Neutrophil (primary cell): Measurements from ENCODE around the gene PADI3.

Experiments used
- H3K27ac ChIP-seq: fragments of 200-600 bp; sonication (generic); 2 replicates; pipeline ENCODE4 v1.5.1; 2016; ENCODE audit warnings: mild to moderate bottlenecking, moderate library complexity
- H3K27me3 ChIP-seq: fragments of 200-600 bp; sonication (generic); 2 replicates; pipeline ENCODE4 v1.6.0; 2016; ENCODE audit warnings: mild to moderate bottlenecking
- H3K36me3 ChIP-seq: fragments of 200-600 bp; sonication (generic); 2 replicates; pipeline ENCODE4 v1.5.1; 2017
- H3K4me1 ChIP-seq, 2 experiments: fragments of 200-600 bp in 1 of 2; sonication (generic) in 1 of 2; 1 replicate in 1 of 2; 2 replicates in 1 of 2; pipeline versions ENCODE4 v1.5.1 to v1.6.1; 2013 to 2016; ENCODE audit warnings: low read depth in 1 of 2, low read length in 1 of 2, mild to moderate bottlenecking in 1 of 2, moderate library complexity in 1 of 2; ENCODE audit not compliant: control insufficient read depth in 1 of 2, insufficient read depth in 1 of 2
- H3K4me3 ChIP-seq, 2 experiments: fragments of 200-600 bp in 1 of 2; sonication (generic) in 1 of 2; 1 replicate in 1 of 2; 2 replicates in 1 of 2; pipeline ENCODE4 v1.5.1; 2013 to 2016; ENCODE audit warnings: low read depth in 1 of 2, low read length in 1 of 2, mild to moderate bottlenecking in 1 of 2, moderate library complexity in 1 of 2
- H3K9me3 ChIP-seq: fragments of 200-600 bp; sonication (generic); 2 replicates; pipeline ENCODE4 v1.5.1; 2016
- TF ChIP-seq, protein P1 (sequence below): fragments of 200-600 bp; sonication (generic); IDR thresholded peaks from 2 replicates; pipeline ENCODE4 v1.5.1; 2016; ENCODE audit warnings: antibody characterized with exemption

PADI3 gene

DNA sequence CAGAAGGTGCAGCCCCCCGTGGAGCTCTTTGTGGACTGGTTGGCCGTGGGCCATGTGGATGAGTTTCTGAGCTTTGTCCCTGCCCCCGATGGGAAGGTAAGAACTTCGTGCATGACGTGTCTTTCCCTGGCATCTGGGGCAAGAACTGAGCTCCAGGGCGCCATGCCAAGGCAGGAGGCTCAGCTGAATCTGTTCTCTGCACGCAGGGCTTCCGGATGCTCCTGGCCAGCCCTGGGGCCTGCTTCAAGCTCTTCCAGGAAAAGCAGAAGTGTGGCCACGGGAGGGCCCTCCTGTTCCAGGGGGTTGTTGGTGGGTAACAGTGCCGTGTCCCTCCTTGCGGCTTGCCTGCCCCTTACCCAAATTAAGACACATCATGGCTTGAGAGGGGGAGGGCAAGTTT is 27.7 kb downstream of the PADI3 start:
- Histone ChIP-seq H3K4me3 (peak overlapping the region in 1 of 2 experiments; percentile 32), H3K27ac (peak overlapping the region; percentile 73), H3K4me1 (peaks cover 68 to 72% of the 10 kb centered on the region in 2 experiments), H3K9me3 (no peaks in the 10 kb centered on the region), H3K27me3 (no peaks in the 10 kb centered on the region), H3K36me3 (no peaks in the 10 kb centered on the region)
- TF ChIP-seq, protein P1, sequence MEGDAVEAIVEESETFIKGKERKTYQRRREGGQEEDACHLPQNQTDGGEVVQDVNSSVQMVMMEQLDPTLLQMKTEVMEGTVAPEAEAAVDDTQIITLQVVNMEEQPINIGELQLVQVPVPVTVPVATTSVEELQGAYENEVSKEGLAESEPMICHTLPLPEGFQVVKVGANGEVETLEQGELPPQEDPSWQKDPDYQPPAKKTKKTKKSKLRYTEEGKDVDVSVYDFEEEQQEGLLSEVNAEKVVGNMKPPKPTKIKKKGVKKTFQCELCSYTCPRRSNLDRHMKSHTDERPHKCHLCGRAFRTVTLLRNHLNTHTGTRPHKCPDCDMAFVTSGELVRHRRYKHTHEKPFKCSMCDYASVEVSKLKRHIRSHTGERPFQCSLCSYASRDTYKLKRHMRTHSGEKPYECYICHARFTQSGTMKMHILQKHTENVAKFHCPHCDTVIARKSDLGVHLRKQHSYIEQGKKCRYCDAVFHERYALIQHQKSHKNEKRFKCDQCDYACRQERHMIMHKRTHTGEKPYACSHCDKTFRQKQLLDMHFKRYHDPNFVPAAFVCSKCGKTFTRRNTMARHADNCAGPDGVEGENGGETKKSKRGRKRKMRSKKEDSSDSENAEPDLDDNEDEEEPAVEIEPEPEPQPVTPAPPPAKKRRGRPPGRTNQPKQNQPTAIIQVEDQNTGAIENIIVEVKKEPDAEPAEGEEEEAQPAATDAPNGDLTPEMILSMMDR: no peak

DNA sequence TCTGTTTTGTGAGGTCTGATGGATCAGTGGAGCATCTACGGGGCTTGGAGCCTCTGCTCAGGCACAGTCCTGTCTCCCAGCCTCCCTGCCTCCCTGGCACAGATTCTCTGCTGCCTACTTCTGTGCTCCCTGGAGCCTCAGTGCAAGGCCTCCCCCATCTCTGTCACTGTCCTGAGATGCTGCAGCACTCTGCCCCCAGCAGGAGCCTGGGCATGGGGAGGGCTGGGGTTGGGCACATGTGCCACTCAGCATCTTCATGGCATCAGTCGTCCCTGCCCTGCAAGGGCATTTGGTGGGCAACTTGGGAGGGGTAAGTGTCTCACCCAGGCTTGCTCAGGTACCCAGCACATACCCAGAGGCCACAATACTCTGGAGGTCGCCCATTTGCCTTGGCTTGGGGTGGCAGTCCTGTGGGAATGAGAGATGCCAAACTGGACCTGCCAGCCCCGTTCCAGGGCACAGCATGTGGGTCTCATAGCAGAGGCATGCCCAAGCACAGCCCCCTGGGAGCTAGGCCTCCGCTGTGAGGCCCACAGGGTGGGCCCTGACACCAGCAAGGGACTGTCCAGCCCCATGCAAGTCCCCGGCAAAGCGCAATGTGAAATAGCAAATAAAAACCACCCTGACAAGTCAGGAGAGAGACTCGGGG is 28.7 kb downstream of the PADI3 start:
- H3K36me3 ChIP-seq: no peaks in the 10 kb centered on the region
- no peaks in the 10 kb centered on the region for H3K27me3 ChIP-seq
- H3K4me1 ChIP-seq: peaks cover 79 to 82% of the 10 kb centered on the region in 2 experiments

DNA sequence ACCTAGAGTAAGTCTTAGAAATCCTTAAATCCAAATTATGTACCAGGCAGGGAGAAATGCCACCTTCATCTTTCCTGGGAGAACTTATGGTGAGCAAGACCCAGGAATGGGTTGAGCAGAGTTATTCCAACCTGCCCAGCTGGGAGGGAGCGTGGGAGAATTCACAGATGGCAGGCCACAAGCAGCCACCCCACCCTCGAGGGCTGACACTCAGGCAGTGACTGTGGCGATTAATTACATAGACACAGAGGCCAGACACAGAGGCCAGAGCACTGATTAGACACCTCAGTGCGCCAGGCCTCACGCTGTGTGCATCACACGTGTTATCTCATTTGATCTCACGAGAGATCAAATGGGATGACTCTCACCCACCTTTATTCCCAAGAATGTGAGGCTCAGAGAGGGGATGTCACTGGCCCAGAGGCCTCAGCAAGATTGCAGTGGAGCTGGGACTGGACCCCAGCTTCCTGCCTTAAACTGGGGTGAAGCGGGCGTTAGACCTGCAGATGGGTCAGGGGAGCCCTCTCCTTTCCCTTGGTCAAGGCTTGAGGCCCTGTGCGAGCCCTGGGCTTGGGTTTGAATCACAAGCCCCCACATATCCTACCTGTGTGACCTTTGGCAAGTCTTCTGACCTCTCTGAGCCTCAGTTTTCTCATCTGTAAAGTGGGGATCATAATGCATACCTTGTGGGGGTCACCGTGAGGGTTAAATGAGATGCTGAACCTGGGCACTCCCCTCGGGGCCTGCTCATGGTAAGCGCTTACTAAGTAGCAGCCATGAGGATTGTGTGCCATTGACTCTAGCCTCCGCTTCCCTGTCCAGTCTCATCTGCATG is 30.3 kb downstream of the PADI3 start:
- H3K9me3 ChIP-seq: no peaks in the 10 kb centered on the region
- H3K4me3 ChIP-seq: no peak overlapping the region
- H3K4me1 ChIP-seq: peaks cover 92 to 95% of the 10 kb centered on the region in 2 experiments
- TF ChIP-seq, protein P1: no peak
- no peak overlapping the region for H3K27ac ChIP-seq
- no peaks in the 10 kb centered on the region for H3K27me3 ChIP-seq
- no peaks in the 10 kb centered on the region for H3K36me3 ChIP-seq

More for the DNA sequence above, 28.7 kb downstream of the PADI3 start:
- H3K4me3 ChIP-seq: no peak overlapping the region
- H3K9me3 ChIP-seq: no peaks in the 10 kb centered on the region
- TF ChIP-seq, protein P1: no peak
- H3K27ac ChIP-seq: peak overlapping the region; percentile 73

DNA sequence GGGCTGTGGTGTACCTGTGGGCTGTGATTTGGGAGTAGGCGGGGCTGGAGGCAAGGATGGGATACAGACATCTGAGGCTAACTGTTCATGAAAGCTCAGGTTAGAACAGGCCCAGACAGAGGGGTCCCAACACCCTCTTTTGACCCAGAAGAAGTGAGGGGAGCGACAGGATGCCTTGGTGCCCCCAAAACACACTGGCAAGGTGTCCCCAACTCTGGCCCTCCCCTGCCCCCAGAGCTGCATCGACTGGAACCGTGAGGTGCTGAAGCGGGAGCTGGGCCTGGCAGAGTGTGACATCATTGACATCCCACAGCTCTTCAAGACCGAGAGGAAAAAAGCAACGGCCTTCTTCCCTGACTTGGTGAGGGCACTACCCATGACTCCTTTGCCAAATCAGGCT is 31.5 kb downstream of the PADI3 start:
- Histone ChIP-seq H3K4me1 (peaks cover 97 to 98% of the 10 kb centered on the region in 2 experiments), H3K36me3 (no peaks in the 10 kb centered on the region)

DNA sequence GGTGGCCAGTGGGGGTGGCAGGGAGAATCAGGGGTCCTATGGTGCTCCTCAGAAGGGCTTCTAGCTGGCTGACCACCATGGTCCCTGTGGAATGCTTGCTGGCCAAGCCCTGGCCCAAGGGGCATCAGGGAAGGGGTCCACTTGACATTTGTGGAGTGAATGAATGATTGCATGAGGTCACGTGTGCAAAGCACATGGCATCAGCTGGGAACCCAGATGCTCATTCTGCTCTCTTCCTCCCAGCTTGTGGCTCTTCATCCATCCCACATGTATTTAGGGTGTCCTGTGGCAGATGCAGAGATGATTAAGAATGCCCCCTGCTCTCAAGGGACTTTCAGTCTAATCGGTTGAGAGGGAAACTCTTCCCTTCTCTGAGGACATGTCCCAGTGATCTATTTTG is 32.0 kb downstream of the PADI3 start:
- Histone ChIP-seq H3K36me3 (no peaks in the 10 kb centered on the region), H3K27me3 (no peaks in the 10 kb centered on the region), H3K9me3 (no peaks in the 10 kb centered on the region), H3K4me1 (peaks cover 96 to 97% of the 10 kb centered on the region in 2 experiments), H3K27ac (peak overlapping the region; percentile 91), H3K4me3 (peak overlapping the region in 1 of 2 experiments; percentile 62)
- TF ChIP-seq, protein P1: no peak

More for the DNA sequence above, 31.5 kb downstream of the PADI3 start:
- no peak overlapping the region for H3K4me3 ChIP-seq
- H3K27ac ChIP-seq: peak overlapping the region; percentile 91
- no peaks in the 10 kb centered on the region for H3K9me3 ChIP-seq
- no peaks in the 10 kb centered on the region for H3K27me3 ChIP-seq
- TF ChIP-seq, protein P1: no peak
